Brain microvascular endothelial cell (primary cell): Measurements from ENCODE around the gene CHID1.

Experiments
- DNase-seq: peaks from one replicate; pipeline ENCODE4 v3.0.0-alpha.2; 2020
- H3K27ac ChIP-seq: fragments of 250-450 bp; sonication (Bioruptor Pico); 2 replicates; pipeline ENCODE4 v1.5.1; 2020; ENCODE audit warnings: mild to moderate bottlenecking, moderate library complexity
- H3K27me3 ChIP-seq: fragments of 250-450 bp; sonication (Bioruptor Pico); replicated peaks from 2 replicates; pipeline ENCODE4 v1.5.1; 2020; ENCODE audit warnings: mild to moderate bottlenecking
- H3K36me3 ChIP-seq: fragments of 250-450 bp; sonication (Bioruptor Pico); replicated peaks from 2 replicates; pipeline ENCODE4 v1.5.1; 2020; ENCODE audit warnings: mild to moderate bottlenecking
- H3K4me3 ChIP-seq: 2 replicates; pipeline ENCODE4 v1.5.1; 2011; ENCODE audit warnings: low read depth, mild to moderate bottlenecking, control low read depth, low read length, moderate library complexity
- CTCF ChIP-seq: IDR thresholded peaks from 2 replicates; pipeline ENCODE4 v1.5.1; 2011; ENCODE audit warnings: low read depth, mild to moderate bottlenecking, moderate library complexity, low read length, control low read depth, inconsistent platforms; ENCODE audit errors: missing control alignments
- in situ Hi-C: cut with HindIII; loops from 2 replicates; pipeline ENCODE4 v1.10.0; 2017; ENCODE audit warnings: low sequenced_read_pairs, low pct_ligation_motif_present

Gene CHID1

GRCh38 chr11:947744-948143 lies 37.1 kb upstream of the CHID1 start:
- Histone ChIP-seq H3K36me3 (no peaks in the 10 kb centered on the region), H3K4me3 (no peak overlapping the region), H3K27ac (no peak overlapping the region), H3K27me3 (no peaks in the 10 kb centered on the region)
- in situ Hi-C loops: no loop called here
- TF ChIP-seq CTCF: no peak
- no peak for DNase-seq

GRCh38 chr11:945986-946385 lies 35.4 kb upstream of the CHID1 start:
- in situ Hi-C loops: no loop called here
- Histone ChIP-seq H3K36me3 (no peaks in the 10 kb centered on the region), H3K27me3 (no peaks in the 10 kb centered on the region), H3K27ac (no peak overlapping the region), H3K4me3 (no peak overlapping the region)
- DNase-seq: no peak
- TF ChIP-seq CTCF: no peak

- H3K27me3 ChIP-seq: no peaks in the 10 kb centered on the region
- H3K36me3 ChIP-seq: no peaks in the 10 kb centered on the region
- in situ Hi-C loops: no loop called here
- peak; percentile 56 for TF ChIP-seq CTCF
- no peak overlapping the region for H3K4me3 ChIP-seq
- H3K27ac ChIP-seq: no peak overlapping the region
- no peak for DNase-seq
Measured at GRCh38 chr11:944711-945470, 34.3 kb upstream of the CHID1 start.

- in situ Hi-C loops: no loop called here
- H3K27ac ChIP-seq: no peak overlapping the region
- H3K36me3 ChIP-seq: no peaks in the 10 kb centered on the region
- H3K4me3 ChIP-seq: no peak overlapping the region
- H3K27me3 ChIP-seq: no peaks in the 10 kb centered on the region
- TF ChIP-seq CTCF: no peak
- peak; percentile 24 for DNase-seq
Measured at GRCh38 chr11:942823-943222, 32.2 kb upstream of the CHID1 start.

GRCh38 chr11:940496-941135 lies 30.0 kb upstream of the CHID1 start:
- Histone ChIP-seq H3K27ac (no peak overlapping the region), H3K36me3 (no peaks in the 10 kb centered on the region), H3K27me3 (no peaks in the 10 kb centered on the region), H3K4me3 (no peak overlapping the region)
- TF ChIP-seq CTCF: no peak
- no peak for DNase-seq
- in situ Hi-C loops: no loop called here
